ENCODE data around the gene ROBO2. TPM values are rescaled to one million over a fixed set of nuclear protein-coding genes. Genes with fewer than 3 reads are reported as not detected.

The ROBO2 gene
- total RNA-seq, 2 donors from 2014 or later, result 2.5 to 2.9 TPM

- Histone ChIP-seq H3K4me1 (ENCODE audit: control insufficient read depth, insufficient read depth, low read length) (peaks cover 6% of the 10 kb centered on the region), H3K36me3 (ENCODE audit: control insufficient read depth, insufficient read depth, low read length) (no peaks in the 10 kb centered on the region), H3K9ac (ENCODE audit: extremely low read depth, low read length, poor library complexity, severe bottlenecking) (no peak overlapping the region), H3K4me3 (ENCODE audit: low read length) (peak overlapping the region; percentile 4), H3K27ac (ENCODE audit: low read depth, low read length) (no peak overlapping the region), H3K27me3 (ENCODE audit: control insufficient read depth, insufficient read depth, low read length, poor library complexity, severe bottlenecking) (no peaks in the 10 kb centered on the region), H3K9me3 (ENCODE audit: control insufficient read depth, low read length) (peaks cover 13% of the 10 kb centered on the region)
- WGBS, 2 experiments (ENCODE audit: insufficient coverage in 1 of 2, insufficient read length in 1 of 2), result 95% methylated on average over 4 of the region's 4 CpGs; no CpG with 5 or more reads in 1 of the 2 experiments
- H3K27ac Mint-ChIP-seq, result no peak overlapping the region
- peaks cover 9% of the 10 kb centered on the region for H3K4me1 Mint-ChIP-seq
- no peaks in the 10 kb centered on the region for H3K36me3 Mint-ChIP-seq (ENCODE audit: low read depth)
- no peak overlapping the region for H3K4me3 Mint-ChIP-seq
- TF ChIP-seq CTCF (conservative IDR thresholded peaks at IDR 0.05), result no peak
- H3K27me3 Mint-ChIP-seq (ENCODE audit: insufficient read depth), result no peaks in the 10 kb centered on the region
- peaks cover 5% of the 10 kb centered on the region for H3K9me3 Mint-ChIP-seq
- no peak for DNase-seq
These were observed 546.3 kb downstream of the ROBO2 start for GRCh38 chr3:77586216-77586615.

GRCh38 chr3:77588863-77589262 is 549.0 kb downstream of the ROBO2 start:
- no peak overlapping the region for H3K9ac ChIP-seq (ENCODE audit: extremely low read depth, low read length, poor library complexity, severe bottlenecking)
- DNase-seq, result no peak
- H3K27me3 Mint-ChIP-seq (ENCODE audit: insufficient read depth), result no peaks in the 10 kb centered on the region
- no peak overlapping the region for H3K27ac Mint-ChIP-seq
- 94 to 100% methylated on average over 1 to 3 of the region's 3 CpGs for WGBS, 2 experiments (ENCODE audit: insufficient coverage in 1 of 2, insufficient read length in 1 of 2)
- H3K36me3 Mint-ChIP-seq (ENCODE audit: low read depth), result no peaks in the 10 kb centered on the region
- peaks cover 3% of the 10 kb centered on the region for H3K9me3 Mint-ChIP-seq
- TF ChIP-seq CTCF (conservative IDR thresholded peaks at IDR 0.05), result no peak
- no peak overlapping the region for H3K27ac ChIP-seq (ENCODE audit: low read depth, low read length)
- H3K4me1 ChIP-seq (ENCODE audit: control insufficient read depth, insufficient read depth, low read length), result peaks cover 6% of the 10 kb centered on the region
- H3K4me3 Mint-ChIP-seq, result no peak overlapping the region
- H3K27me3 ChIP-seq (ENCODE audit: control insufficient read depth, insufficient read depth, low read length, poor library complexity, severe bottlenecking), result no peaks in the 10 kb centered on the region
- H3K9me3 ChIP-seq (ENCODE audit: control insufficient read depth, low read length), result peaks cover 13% of the 10 kb centered on the region
- no peak overlapping the region for H3K4me3 ChIP-seq (ENCODE audit: low read length)
- H3K36me3 ChIP-seq (ENCODE audit: control insufficient read depth, insufficient read depth, low read length), result no peaks in the 10 kb centered on the region
- peaks cover 12% of the 10 kb centered on the region for H3K4me1 Mint-ChIP-seq

- no peak overlapping the region for H3K4me3 ChIP-seq (ENCODE audit: low read length)
- H3K4me3 Mint-ChIP-seq, result no peak overlapping the region
- H3K27ac Mint-ChIP-seq, result no peak overlapping the region
- peaks cover 3% of the 10 kb centered on the region for H3K9me3 Mint-ChIP-seq
- no peaks in the 10 kb centered on the region for H3K27me3 ChIP-seq (ENCODE audit: control insufficient read depth, insufficient read depth, low read length, poor library complexity, severe bottlenecking)
- TF ChIP-seq CTCF (conservative IDR thresholded peaks at IDR 0.05), result no peak
- peaks cover 13% of the 10 kb centered on the region for H3K9me3 ChIP-seq (ENCODE audit: control insufficient read depth, low read length)
- H3K4me1 Mint-ChIP-seq, result peaks cover 9% of the 10 kb centered on the region
- no peak for DNase-seq
- H3K27ac ChIP-seq (ENCODE audit: low read depth, low read length), result no peak overlapping the region
- H3K36me3 ChIP-seq (ENCODE audit: control insufficient read depth, insufficient read depth, low read length), result no peaks in the 10 kb centered on the region
- peaks cover 6% of the 10 kb centered on the region for H3K4me1 ChIP-seq (ENCODE audit: control insufficient read depth, insufficient read depth, low read length)
- H3K27me3 Mint-ChIP-seq (ENCODE audit: insufficient read depth), result no peaks in the 10 kb centered on the region
- H3K36me3 Mint-ChIP-seq (ENCODE audit: low read depth), result no peaks in the 10 kb centered on the region
- H3K9ac ChIP-seq (ENCODE audit: extremely low read depth, low read length, poor library complexity, severe bottlenecking), result no peak overlapping the region
- 95% methylated on average over 2 of the region's 3 CpGs; no CpG with 5 or more reads in 1 of the 2 experiments for WGBS, 2 experiments (ENCODE audit: insufficient coverage in 1 of 2, insufficient read length in 1 of 2)
These were observed 550.3 kb downstream of the ROBO2 start for GRCh38 chr3:77590191-77590590.
